ENCODE results near the gene FOXP2. TPM values are rescaled to one million over a fixed set of nuclear protein-coding genes. Genes with fewer than 3 reads are reported as not detected.

FOXP2 gene
- total RNA-seq, 1 donor from 2014 or later, result 10.1 TPM

DNA sequence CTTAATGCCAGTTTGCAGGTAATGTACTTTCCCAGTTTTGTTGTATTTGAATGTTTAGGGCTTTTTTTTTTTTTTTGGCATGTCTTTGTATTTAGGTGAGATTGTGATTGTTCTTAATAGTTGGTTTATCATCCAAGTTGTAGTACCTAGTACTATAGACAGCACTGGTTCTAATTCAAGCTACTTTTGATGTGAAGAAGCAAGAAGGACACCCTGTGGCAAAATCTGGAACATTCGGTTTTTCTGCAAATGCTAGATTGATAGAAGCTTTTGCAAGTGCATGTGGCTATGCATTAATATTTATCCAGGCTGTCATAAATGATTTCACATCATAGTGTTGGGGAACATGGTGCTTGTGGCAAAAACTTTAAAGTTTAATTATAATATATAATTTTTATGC, 248.9 kb downstream of the FOXP2 start:
- Histone ChIP-seq H3K27me3 (ENCODE audit: low read depth) (no peaks in the 10 kb centered on the region), H3K4me1 (no peaks in the 10 kb centered on the region), H3K9me3 (no peaks in the 10 kb centered on the region), H3K36me3 (no peaks in the 10 kb centered on the region), H3K27ac (no peak overlapping the region), H3K4me3 (no peak overlapping the region)
- ATAC-seq (no peak), DNase-seq (no peak)
- intact Hi-C loops (cut with DNase I), result no loop called here
- TF ChIP-seq, protein P1, sequence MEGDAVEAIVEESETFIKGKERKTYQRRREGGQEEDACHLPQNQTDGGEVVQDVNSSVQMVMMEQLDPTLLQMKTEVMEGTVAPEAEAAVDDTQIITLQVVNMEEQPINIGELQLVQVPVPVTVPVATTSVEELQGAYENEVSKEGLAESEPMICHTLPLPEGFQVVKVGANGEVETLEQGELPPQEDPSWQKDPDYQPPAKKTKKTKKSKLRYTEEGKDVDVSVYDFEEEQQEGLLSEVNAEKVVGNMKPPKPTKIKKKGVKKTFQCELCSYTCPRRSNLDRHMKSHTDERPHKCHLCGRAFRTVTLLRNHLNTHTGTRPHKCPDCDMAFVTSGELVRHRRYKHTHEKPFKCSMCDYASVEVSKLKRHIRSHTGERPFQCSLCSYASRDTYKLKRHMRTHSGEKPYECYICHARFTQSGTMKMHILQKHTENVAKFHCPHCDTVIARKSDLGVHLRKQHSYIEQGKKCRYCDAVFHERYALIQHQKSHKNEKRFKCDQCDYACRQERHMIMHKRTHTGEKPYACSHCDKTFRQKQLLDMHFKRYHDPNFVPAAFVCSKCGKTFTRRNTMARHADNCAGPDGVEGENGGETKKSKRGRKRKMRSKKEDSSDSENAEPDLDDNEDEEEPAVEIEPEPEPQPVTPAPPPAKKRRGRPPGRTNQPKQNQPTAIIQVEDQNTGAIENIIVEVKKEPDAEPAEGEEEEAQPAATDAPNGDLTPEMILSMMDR (IDR thresholded peaks at IDR 0.05), result no peak

DNA sequence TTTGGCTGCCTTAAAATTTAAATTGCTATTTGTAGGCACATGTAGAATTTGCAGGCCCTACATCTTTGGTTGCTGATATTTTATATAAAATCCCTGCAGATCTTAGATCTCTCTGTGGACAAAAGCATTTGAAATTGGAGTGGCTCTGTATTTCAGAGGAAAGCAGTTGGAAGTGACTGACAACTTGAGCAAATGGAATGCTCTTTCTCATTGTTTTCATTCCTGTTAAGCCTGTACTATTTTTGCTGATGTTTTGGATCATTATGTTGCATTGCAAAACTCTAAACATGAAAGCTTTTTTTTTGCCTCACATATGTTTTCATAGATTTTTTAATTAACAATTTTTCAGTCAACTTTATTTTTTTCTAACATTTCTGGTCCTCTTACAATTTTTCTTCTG, 256.1 kb downstream of the FOXP2 start:
- no peaks in the 10 kb centered on the region for H3K27me3 ChIP-seq (ENCODE audit: low read depth)
- H3K27ac ChIP-seq, result no peak overlapping the region
- DNase-seq, result no peak
- TF ChIP-seq, protein P1 (IDR thresholded peaks at IDR 0.05), result no peak
- H3K36me3 ChIP-seq, result no peaks in the 10 kb centered on the region
- no peak overlapping the region for H3K4me3 ChIP-seq
- H3K4me1 ChIP-seq, result no peaks in the 10 kb centered on the region
- intact Hi-C loops (cut with DNase I), result no loop called here
- no peaks in the 10 kb centered on the region for H3K9me3 ChIP-seq
- ATAC-seq, result no peak

DNA sequence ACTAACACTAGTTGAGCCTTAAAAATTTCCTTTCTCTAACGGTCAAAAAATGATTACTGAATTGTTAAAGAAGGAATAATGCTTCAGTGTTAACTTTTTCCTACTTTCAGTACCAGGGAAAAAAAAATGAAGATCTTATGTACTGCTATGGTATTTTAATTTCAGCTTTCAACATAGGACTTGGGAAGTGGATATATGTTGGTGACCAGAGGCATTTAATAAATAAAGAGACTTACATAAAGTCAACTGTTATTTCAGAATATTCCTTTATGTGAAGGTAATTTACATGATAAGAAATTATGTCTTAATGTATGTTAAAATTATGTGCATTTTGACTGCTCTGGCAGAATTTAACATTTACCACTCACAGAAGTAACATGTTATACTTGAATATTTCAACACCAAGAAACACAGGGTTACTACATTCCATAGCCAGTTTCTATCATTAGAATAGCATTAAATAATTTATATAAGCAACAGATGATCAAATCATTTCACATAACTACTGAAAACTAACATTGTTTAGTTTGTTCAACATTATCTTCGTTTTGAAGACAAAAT, 257.0 kb downstream of the FOXP2 start:
- no peaks in the 10 kb centered on the region for H3K27me3 ChIP-seq (ENCODE audit: low read depth)
- H3K4me3 ChIP-seq, result no peak overlapping the region
- TF ChIP-seq, protein P1 (IDR thresholded peaks at IDR 0.05), result no peak
- DNase-seq (no peak), ATAC-seq (no peak)
- H3K4me1 ChIP-seq, result no peaks in the 10 kb centered on the region
- intact Hi-C loops (cut with DNase I), result no loop called here
- H3K36me3 ChIP-seq, result no peaks in the 10 kb centered on the region
- no peaks in the 10 kb centered on the region for H3K9me3 ChIP-seq
- no peak overlapping the region for H3K27ac ChIP-seq

DNA sequence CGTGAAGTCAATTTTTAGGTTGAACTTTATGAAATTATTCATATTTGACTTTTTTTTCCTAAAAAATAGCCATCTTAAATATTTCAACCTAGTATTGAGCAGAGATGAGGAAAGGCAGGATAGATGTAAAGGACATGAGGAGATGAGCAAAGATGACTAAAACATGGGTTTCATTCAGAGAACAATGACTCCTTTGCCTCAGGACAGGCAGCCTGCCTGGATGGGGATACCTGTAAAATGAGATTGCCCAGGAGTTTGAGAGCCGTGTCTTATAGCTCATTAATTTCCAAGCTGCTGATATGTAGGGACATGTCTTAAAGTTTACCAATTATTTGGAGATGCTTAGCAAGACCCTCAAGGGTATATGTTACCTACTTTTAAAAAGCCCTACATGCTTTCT, 263.5 kb downstream of the FOXP2 start:
- no peak for ATAC-seq
- H3K9me3 ChIP-seq, result no peaks in the 10 kb centered on the region
- DNase-seq, result no peak
- no peak overlapping the region for H3K4me3 ChIP-seq
- no peaks in the 10 kb centered on the region for H3K4me1 ChIP-seq
- intact Hi-C loops (cut with DNase I), result no loop called here
- no peaks in the 10 kb centered on the region for H3K27me3 ChIP-seq (ENCODE audit: low read depth)
- H3K36me3 ChIP-seq, result no peaks in the 10 kb centered on the region
- TF ChIP-seq, protein P1 (IDR thresholded peaks at IDR 0.05), result no peak
- H3K27ac ChIP-seq, result no peak overlapping the region

DNA sequence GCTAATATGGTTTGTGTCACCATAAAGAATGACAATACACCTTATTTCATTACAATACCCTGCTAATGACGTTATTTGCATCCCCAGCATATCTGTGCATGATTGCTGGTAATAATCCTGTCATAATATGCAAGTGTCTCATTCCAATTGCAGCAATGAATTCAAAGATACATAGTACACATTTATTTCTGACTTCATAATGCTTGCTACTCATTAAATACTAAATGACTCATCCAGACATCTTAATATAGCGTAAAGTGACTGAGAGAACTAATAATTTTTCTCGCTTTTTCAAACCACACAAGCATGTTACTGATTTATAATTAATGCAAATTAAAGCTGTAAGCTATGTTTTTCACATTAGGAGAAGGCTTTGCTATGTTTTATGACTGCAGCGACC, 272.6 kb downstream of the FOXP2 start:
- Histone ChIP-seq H3K4me1 (no peaks in the 10 kb centered on the region), H3K27me3 (ENCODE audit: low read depth) (no peaks in the 10 kb centered on the region), H3K27ac (no peak overlapping the region), H3K36me3 (no peaks in the 10 kb centered on the region), H3K4me3 (no peak overlapping the region), H3K9me3 (no peaks in the 10 kb centered on the region)
- no peak for DNase-seq
- intact Hi-C loops (cut with DNase I), result no loop called here
- no peak for ATAC-seq
- TF ChIP-seq, protein P1 (IDR thresholded peaks at IDR 0.05), result no peak

Data from lower lobe of right lung (tissue), 2 donors.